ENCODE results near the gene KBTBD8.

DNA sequence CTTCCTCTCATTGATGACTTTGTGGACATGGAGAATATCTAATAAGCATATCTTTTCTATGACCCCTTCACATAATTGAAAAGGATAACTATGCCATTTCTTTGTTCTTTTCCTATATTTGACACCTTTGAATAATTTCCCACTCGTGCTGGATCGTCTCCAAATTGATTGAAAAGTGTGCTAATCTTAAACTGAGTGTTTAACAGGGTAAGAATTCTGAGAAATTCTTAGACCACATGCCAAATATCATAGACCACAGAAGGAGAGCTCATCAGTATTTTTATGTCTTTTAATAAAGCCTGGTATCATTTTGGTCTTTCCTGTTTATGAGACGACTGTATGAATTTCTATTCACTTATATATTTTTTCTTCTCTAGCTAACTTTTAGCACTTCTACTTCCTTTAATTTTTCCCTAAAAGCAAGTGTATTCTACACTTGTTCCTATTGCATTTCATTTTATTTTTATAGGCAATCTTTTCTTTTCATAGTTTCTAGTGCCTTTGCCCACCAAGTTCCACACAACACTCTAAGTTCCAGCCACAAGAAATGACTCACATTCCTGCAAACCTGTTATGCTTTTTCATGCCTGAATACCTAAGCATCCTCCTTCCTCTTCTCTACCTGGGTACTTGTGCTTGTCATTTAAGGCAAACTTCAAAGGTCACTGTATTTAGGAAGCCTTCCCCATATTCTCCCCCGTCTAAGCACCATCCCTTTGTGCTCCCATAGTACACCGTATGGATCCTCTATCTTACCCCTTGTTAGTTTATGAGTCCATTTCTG lies 30.1 kb downstream of the KBTBD8 start:
- no peak for TF ChIP-seq POLR2A (IDR thresholded peaks at IDR 0.05)
- TF ChIP-seq, protein P1, sequence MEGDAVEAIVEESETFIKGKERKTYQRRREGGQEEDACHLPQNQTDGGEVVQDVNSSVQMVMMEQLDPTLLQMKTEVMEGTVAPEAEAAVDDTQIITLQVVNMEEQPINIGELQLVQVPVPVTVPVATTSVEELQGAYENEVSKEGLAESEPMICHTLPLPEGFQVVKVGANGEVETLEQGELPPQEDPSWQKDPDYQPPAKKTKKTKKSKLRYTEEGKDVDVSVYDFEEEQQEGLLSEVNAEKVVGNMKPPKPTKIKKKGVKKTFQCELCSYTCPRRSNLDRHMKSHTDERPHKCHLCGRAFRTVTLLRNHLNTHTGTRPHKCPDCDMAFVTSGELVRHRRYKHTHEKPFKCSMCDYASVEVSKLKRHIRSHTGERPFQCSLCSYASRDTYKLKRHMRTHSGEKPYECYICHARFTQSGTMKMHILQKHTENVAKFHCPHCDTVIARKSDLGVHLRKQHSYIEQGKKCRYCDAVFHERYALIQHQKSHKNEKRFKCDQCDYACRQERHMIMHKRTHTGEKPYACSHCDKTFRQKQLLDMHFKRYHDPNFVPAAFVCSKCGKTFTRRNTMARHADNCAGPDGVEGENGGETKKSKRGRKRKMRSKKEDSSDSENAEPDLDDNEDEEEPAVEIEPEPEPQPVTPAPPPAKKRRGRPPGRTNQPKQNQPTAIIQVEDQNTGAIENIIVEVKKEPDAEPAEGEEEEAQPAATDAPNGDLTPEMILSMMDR (IDR thresholded peaks at IDR 0.05) = no peak

All from heart left ventricle (tissue), 13 donors.